GM18502 (cell line): ENCODE data around the gene ZNF629.
"Not testable (repeated sequence)": the region's sequence is repeated elsewhere in the genome, so short reads cannot be mapped to it uniquely, and the experiment has no call there.

Experiments
- ATAC-seq: cut with Tn5 transposase; IDR thresholded peaks from one replicate; pipeline ENCODE4 v1.9.1; 2021; ENCODE audit warnings: mild to moderate bottlenecking; ENCODE audit not compliant: unreplicated experiment, poor library complexity

The ZNF629 gene

GRCh38 chr16:30786936-30787612 lies at the start of gene ZNF629:
TSS of gene ZNF629 (minus strand) at chr16:30787205. CDS start at chr16:30784482, 2,723 bp downstream.
- no peak for ATAC-seq

GRCh38 chr16:30834130-30834740 lies 47.2 kb upstream of the ZNF629 start:
- ATAC-seq, result no peak

GRCh38 chr16:30830072-30830417 lies 43.0 kb upstream of the ZNF629 start:
- no peak for ATAC-seq

- no peak for ATAC-seq
Measured at GRCh38 chr16:30829130-30830071, 42.4 kb upstream of the ZNF629 start.

- no peak for ATAC-seq
Measured at GRCh38 chr16:30821891-30822290, 34.9 kb upstream of the ZNF629 start.

- ATAC-seq, result not testable (repeated sequence)
Measured at GRCh38 chr16:30821441-30821840, 34.4 kb upstream of the ZNF629 start.

- no peak for ATAC-seq
Measured at GRCh38 chr16:30820952-30821421, 34.0 kb upstream of the ZNF629 start.

- ATAC-seq, result no peak
Measured at GRCh38 chr16:30816769-30817168, 29.8 kb upstream of the ZNF629 start.

GRCh38 chr16:30813821-30814189 lies 26.8 kb upstream of the ZNF629 start:
- no peak for ATAC-seq

- not testable (repeated sequence) for ATAC-seq
Measured at GRCh38 chr16:30809675-30810074, 22.7 kb upstream of the ZNF629 start.

- not testable (repeated sequence) for ATAC-seq
Measured at GRCh38 chr16:30808890-30809426, 22.0 kb upstream of the ZNF629 start.

- ATAC-seq, result no peak
Measured at GRCh38 chr16:30808146-30808545, 21.1 kb upstream of the ZNF629 start.

- ATAC-seq, result no peak
Measured at GRCh38 chr16:30805370-30806169, 18.6 kb upstream of the ZNF629 start.

GRCh38 chr16:30805056-30805369 lies 18.0 kb upstream of the ZNF629 start:
- ATAC-seq, result no peak

GRCh38 chr16:30802936-30803335 lies 15.9 kb upstream of the ZNF629 start:
- no peak for ATAC-seq

GRCh38 chr16:30797670-30798309 lies 10.8 kb upstream of the ZNF629 start:
- no peak for ATAC-seq

GRCh38 chr16:30794634-30795033 lies 7.6 kb upstream of the ZNF629 start:
- ATAC-seq, result no peak

GRCh38 chr16:30793508-30794069 lies 6.6 kb upstream of the ZNF629 start:
- ATAC-seq, result no peak

GRCh38 chr16:30787613-30788378 lies 791 bp upstream of the ZNF629 start:
- ATAC-seq, result no peak
